ENCODE results near the gene OSTF1.
A peak's percentile ranks its signal among the peaks of the same experiment; 100 is the strongest.

DNA sequence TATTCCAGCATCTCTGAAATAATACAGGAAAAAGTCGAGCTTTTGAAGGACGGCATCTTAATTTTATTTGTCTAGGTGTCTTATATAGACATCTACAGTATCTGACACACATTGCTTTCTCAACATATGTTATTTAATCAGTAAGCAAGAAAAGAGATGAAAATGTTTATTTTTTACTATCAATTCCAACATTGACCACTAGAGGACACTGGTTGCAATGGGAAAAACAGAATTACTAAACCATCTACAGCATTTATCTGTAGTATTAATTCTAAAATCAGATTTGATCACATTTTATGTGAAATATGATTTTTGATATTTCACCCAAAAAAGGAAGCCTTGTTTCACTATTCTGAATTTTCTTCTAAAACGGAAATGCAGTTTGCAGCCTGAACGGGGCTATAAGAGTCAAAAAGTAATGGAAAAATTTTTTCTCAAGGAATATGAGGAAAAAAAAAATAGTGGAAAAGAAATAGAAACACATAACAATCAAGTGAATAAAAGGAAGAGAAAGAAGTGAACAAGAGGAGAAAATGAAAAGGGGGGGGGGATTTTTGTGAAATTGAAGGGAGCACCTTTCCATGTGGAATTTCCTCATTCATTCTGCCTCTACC is 98.6 kb downstream of the OSTF1 start:
- TF ChIP-seq, protein P1, sequence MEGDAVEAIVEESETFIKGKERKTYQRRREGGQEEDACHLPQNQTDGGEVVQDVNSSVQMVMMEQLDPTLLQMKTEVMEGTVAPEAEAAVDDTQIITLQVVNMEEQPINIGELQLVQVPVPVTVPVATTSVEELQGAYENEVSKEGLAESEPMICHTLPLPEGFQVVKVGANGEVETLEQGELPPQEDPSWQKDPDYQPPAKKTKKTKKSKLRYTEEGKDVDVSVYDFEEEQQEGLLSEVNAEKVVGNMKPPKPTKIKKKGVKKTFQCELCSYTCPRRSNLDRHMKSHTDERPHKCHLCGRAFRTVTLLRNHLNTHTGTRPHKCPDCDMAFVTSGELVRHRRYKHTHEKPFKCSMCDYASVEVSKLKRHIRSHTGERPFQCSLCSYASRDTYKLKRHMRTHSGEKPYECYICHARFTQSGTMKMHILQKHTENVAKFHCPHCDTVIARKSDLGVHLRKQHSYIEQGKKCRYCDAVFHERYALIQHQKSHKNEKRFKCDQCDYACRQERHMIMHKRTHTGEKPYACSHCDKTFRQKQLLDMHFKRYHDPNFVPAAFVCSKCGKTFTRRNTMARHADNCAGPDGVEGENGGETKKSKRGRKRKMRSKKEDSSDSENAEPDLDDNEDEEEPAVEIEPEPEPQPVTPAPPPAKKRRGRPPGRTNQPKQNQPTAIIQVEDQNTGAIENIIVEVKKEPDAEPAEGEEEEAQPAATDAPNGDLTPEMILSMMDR (IDR thresholded peaks at IDR 0.05), result peak; percentile 9 to 92 (median 58)
- TF ChIP-seq POLR2A (IDR thresholded peaks at IDR 0.05), result no peak

Data from sigmoid colon (tissue), 3 donors.